Fibroblast of pulmonary artery (primary cell): ENCODE results near the gene C2orf76.
A peak's percentile ranks its signal among the peaks of the same experiment; 100 is the strongest.

Source experiments
- DNase-seq: peaks from one replicate; pipeline ENCODE4 v3.0.0-alpha.2; 2010; ENCODE audit warnings: low read depth
- H3K4me3 ChIP-seq: replicated peaks from 2 replicates; pipeline ENCODE4 v1.5.1; 2011; ENCODE audit warnings: low read depth, mild to moderate bottlenecking, control low read depth, low read length, moderate library complexity
- CTCF ChIP-seq: IDR thresholded peaks from 2 replicates; pipeline ENCODE4 v1.5.1; 2011; ENCODE audit warnings: mild to moderate bottlenecking, control low read depth, low read length, inconsistent platforms; ENCODE audit errors: missing control alignments

C2orf76 gene

DNA sequence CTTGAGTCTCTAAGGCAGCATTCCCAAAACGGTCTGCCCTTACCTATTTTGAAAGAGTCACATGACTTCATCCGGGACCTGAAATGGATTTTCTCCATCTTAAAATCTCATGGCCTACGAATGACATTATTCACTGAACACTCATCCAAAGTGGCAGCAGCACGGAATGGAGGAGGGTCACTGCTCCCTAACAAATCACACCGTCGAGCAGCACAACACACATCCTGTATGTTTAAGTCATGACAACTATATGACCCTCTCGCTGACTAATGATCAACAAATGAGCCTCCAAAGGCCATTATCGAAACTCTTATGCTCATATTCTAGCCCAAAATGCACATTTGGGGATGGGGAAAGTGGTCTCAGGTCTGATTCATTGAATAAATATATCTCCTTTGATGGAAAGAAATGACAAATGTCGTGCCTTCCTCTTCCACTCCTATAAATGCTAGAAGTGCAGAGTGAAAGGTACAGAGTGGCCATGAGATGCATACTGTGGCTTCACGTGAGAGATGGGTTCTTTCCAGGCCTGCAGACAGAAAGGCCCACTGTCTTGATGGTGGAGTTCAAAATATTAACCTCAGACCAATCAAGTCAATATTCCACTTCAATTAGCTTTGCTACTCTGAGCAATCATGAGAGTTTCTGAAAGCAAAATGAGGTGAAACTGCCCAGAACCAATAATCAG, 70.8 kb downstream of the C2orf76 start:
- no peak for TF ChIP-seq CTCF
- no peak for DNase-seq
- H3K4me3 ChIP-seq: no peak overlapping the region

- DNase-seq: no peak
- no peak overlapping the region for H3K4me3 ChIP-seq
- TF ChIP-seq CTCF: no peak
These were observed 72.0 kb downstream of the C2orf76 start for GRCh38 chr2:119294671-119295070.

GRCh38 chr2:119293900-119294299, 72.7 kb downstream of the C2orf76 start:
- H3K4me3 ChIP-seq: no peak overlapping the region
- DNase-seq: no peak
- no peak for TF ChIP-seq CTCF

DNA sequence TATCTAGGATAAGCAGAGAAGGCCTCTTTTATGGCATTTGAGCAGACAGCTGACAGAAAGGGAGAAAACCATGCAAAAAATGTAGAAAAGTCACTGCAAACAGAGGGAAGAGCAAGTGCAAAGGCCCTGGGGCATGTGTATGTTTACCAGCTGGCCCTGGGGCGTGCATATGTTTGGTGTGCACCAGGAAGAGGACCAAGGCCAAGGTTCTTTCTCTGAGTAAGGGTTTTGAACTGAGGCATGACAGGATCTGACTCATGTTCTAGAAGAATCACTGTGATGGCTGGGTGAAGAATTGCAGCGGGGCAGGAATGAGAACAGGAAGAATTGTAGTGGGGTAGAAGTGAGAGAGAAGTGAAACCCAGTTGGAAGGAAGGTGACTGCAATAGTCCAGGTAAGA, 73.4 kb downstream of the C2orf76 start:
- no peak for TF ChIP-seq CTCF
- no peak overlapping the region for H3K4me3 ChIP-seq
- no peak for DNase-seq

- TF ChIP-seq CTCF: peak; percentile 24
- DNase-seq: no peak
- no peak overlapping the region for H3K4me3 ChIP-seq
These were observed 74.4 kb downstream of the C2orf76 start for GRCh38 chr2:119292226-119292625.

DNA sequence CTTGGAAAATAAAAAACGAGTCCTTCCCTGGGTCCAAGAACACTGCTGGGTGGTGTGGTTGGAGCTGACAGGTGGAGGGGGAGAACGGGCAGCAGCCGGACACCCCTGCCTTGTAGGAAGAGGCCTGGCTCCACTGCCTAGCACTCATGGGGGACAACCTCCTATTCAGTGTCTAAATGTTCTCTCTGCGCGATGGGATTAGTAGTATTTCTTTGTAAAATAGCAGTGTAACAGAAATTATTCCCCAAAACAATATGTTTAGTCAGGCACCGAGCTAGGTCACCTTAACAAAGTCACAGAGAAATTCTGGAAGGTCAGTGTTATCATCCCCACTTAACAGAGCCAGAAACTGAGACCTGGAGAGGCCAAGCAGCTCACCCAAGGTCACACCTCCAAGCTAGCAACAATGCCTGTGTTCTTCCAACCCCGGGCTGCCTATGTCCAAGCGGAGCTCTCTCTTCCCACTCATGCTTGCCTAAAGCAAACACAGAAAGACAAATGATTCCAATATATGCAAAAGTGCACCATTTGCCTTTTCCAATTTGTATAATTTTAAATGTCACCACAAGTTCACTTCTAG, 75.0 kb downstream of the C2orf76 start:
- DNase-seq: no peak
- TF ChIP-seq CTCF: no peak

GRCh38 chr2:119290859-119291587, 75.6 kb downstream of the C2orf76 start:
- no peak overlapping the region for H3K4me3 ChIP-seq
- TF ChIP-seq CTCF: peak; percentile 88
- peak; percentile 63 for DNase-seq

More for the DNA sequence above, 75.0 kb downstream of the C2orf76 start:
- no peak overlapping the region for H3K4me3 ChIP-seq
